SH-SY5Y (cell line): ENCODE results near the gene PDE4D.

ENCODE experiments used
- GATA2 ChIP-seq: IDR thresholded peaks from 2 replicates; pipeline ENCODE4 v1.6.1; 2011; ENCODE audit warnings: mild to moderate bottlenecking, low read depth, low read length
- GATA3 ChIP-seq: IDR thresholded peaks from 2 replicates; pipeline ENCODE4 v1.6.1; 2011; ENCODE audit warnings: low read depth, mild to moderate bottlenecking, low read length, moderate library complexity

Gene PDE4D

GRCh38 chr5:59575648-59576445, 317.7 kb downstream of the PDE4D start:
- TF ChIP-seq GATA2 (no peak), GATA3 (no peak)

GRCh38 chr5:59571067-59571466, 322.5 kb downstream of the PDE4D start:
- TF ChIP-seq GATA2 (no peak), GATA3 (no peak)

- no peak for TF ChIP-seq GATA2
- no peak for TF ChIP-seq GATA3
These were observed 323.8 kb downstream of the PDE4D start for GRCh38 chr5:59569608-59570334.

DNA sequence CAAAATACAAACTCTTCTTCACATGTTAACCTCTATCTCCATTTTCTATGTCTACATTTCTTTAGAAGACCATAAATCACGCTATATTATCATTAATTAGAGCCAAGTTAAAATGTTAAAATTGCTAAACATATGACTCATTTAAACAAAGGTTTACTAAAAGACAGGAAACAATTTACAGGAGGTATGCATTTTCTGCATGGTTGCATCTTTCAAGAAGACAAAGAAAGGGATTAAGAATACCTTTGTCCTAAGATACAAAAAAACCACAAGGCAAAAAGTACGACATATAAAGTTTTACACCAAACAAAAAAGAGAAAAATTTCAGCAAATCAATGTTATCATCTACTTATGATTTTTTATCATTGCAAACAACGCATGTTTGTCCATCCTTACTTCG, 324.4 kb downstream of the PDE4D start:
- TF ChIP-seq GATA3, result no peak
- no peak for TF ChIP-seq GATA2

DNA sequence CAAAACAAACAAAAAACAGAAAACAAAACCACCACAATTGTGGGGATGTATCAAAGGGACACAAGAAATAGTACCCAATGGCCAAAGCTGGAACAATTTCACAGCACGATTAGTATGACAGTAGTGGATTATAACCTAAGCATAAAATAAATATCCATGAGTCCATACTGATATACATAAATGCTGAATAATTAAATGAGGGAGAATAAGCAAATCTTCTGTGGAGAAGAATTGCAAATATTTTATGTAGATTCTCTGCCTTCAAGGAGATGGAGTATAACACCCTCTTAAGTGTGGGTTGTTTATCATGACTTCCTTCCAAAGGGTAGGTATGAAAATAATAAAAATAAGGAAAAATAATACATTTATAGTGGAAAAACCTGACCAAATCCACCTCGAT, 325.4 kb downstream of the PDE4D start:
- TF ChIP-seq GATA3, result no peak
- no peak for TF ChIP-seq GATA2

- TF ChIP-seq GATA3, result no peak
- no peak for TF ChIP-seq GATA2
These were observed 328.0 kb downstream of the PDE4D start for GRCh38 chr5:59565551-59565950.

GRCh38 chr5:59564895-59565294, 328.6 kb downstream of the PDE4D start:
- TF ChIP-seq GATA2 (no peak), GATA3 (no peak)

- TF ChIP-seq GATA2 (no peak), GATA3 (no peak)
These were observed 330.7 kb downstream of the PDE4D start for GRCh38 chr5:59562756-59563389.

DNA sequence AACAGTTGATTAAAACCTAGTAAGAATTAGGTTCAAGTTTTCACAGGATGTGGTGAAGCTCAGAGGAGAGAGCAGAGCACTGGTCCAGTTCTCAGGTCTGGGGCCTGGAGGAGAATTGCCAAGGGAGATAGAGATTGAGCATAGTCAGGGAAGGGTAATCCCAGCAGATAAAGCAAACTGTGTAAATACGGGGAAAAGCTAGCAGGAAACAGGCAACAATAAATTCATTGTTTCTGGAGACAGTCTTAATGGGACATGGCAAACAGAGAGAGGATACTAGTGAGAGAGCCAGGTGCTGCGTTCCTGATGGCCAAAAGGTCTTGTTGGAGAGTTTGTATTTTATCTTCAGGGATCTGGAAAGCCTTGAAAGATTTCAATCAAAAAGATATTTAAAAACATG, 333.0 kb downstream of the PDE4D start:
- TF ChIP-seq GATA2, result no peak
- no peak for TF ChIP-seq GATA3

DNA sequence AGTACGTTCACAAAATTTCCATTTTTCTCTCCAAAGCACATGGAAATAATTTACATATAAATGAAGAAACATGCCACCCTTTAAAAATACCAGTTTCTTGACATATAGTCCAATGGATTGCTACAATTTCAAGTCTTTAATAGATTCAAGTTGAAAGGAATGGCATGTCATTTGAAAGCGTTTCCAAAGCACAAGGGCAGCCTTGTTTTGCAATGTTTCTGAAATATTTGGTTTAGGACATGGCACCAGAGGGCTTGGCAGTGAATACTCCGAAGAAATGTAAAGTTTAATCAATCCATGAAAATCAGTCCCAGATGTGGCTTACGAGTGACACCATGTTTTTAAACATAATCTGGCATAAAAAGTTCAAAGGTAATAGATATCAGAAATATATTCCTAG, 333.7 kb downstream of the PDE4D start:
- TF ChIP-seq GATA3 (no peak), GATA2 (no peak)

- TF ChIP-seq GATA2, result no peak
- TF ChIP-seq GATA3, result no peak
These were observed 334.2 kb downstream of the PDE4D start for GRCh38 chr5:59559323-59559722.

GRCh38 chr5:59558501-59558900, 335.0 kb downstream of the PDE4D start:
- TF ChIP-seq GATA3 (no peak), GATA2 (no peak)

DNA sequence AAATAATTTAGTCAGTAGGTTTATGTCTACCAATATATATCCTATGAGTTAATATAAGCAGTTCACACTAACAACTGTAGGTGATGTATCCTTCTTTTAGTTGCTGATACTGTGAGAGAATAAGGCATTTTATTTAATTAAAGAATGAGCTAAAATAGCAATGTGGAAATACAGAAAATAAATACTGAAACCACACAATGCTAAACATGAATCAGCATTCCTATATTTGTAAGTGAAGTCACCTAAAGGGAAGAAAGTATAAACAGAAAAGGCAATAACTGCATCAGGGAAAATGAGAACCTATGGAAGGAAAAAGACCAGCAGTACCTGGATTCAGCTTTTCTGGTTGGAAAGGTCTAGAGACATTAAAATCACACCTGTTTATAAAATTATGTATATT, 336.0 kb downstream of the PDE4D start:
- TF ChIP-seq GATA3 (no peak), GATA2 (no peak)

DNA sequence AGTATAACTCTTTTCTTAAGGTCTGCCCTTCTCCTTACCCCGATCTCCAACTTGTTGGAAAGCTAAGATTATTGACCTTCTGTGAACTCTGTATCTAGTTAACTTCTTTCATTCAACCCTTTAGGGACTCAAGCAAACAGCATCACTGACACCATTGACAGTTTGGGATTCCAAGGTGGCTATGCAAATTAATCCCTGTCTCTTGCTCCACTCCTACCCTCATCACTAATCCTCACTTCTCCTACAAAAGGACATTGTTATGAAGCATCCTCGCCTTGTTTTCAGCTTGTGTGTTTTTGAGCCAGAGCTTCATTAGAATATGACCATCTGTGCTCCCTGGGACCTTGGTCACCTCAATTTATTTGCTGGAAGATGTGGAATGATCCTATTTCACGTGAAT, 337.9 kb downstream of the PDE4D start:
- no peak for TF ChIP-seq GATA2
- no peak for TF ChIP-seq GATA3

DNA sequence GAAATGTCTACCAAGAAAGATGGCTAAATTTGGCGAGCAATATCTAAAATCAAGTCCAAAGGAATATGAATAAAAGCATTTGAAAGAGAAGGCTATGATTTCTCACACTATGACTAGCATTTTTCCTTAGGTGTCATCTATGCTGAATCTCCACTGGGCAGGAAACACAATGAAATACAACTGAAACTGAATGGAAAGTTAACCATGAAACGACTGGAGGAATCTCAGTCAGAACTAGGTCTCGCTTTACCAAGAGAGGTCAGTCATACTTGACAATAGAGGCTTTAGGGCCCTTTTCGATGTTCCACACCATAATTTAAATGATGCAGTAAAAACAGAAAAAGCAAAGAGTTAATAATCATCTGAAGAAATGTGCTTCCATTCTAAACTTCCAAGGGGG, 339.0 kb downstream of the PDE4D start:
- TF ChIP-seq GATA3 (no peak), GATA2 (no peak)

DNA sequence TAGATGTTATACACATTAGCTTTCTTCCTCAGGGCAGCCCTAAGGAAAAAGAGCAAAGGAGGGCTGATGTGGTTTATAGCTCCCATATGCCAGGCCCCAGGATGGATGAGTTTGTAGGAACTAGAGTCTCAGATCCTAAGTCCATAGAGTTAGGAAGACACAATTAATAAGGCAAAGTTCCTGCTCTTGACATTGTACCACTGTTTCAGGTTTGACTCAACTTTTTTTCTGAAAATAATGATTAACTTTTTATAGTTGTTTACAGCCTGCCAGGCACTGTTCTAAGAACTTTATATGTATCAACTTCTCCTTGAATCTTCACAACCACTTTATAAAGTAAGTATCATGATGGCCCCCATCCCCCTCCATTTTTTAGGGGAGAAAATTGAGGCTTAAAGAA, 339.5 kb downstream of the PDE4D start:
- no peak for TF ChIP-seq GATA2
- TF ChIP-seq GATA3, result no peak
